ENCODE measurements around the gene FLVCR1. TPM values are rescaled to one million over a fixed set of nuclear protein-coding genes. Genes with fewer than 3 reads are reported as not detected.

FLVCR1 gene
- total and polyA plus RNA-seq, 4 experiments from 2014 or later = 1.5 to 12.7 (median 6.9) TPM

GRCh38 chr1:212938846-212939245 is 80.8 kb downstream of the FLVCR1 start:
- Histone ChIP-seq H3K27ac (ENCODE audit: low read depth, low read length) (no peak overlapping the region), H3K4me1 (ENCODE audit: insufficient read depth, low read length) (no peaks in the 10 kb centered on the region), H3K27me3 (ENCODE audit: insufficient read depth, low read length) (no peaks in the 10 kb centered on the region), H3K4me3 (ENCODE audit: low read length in 2 of 2) (no peak overlapping the region), H3K36me3 (ENCODE audit: insufficient read depth, low read length) (no peaks in the 10 kb centered on the region), H3K9me3 (ENCODE audit: control insufficient read depth in 1 of 2, low read length in 2 of 2) (no peaks in the 10 kb centered on the region)
- no peak overlapping the region for H3K4me3 Mint-ChIP-seq
- peaks cover 0 to 6% of the 10 kb centered on the region in 2 donors for H3K27me3 Mint-ChIP-seq
- H3K9me3 Mint-ChIP-seq = peaks cover 0 to 17% (median 11%) of the 10 kb centered on the region in 8 donors
- H3K36me3 Mint-ChIP-seq = no peaks in the 10 kb centered on the region
- ChIA-PET POLR2A (ENCODE audit: partially characterized antibody) (no interaction called here), CTCF (ENCODE audit: partially characterized antibody) (interaction anchor here (1.1 kb wide), 1 partner anchor 12 kb away, joined by 3 read pairs; the partner anchor contains the start of gene VASH2)
- intact Hi-C loops (cut with micrococcal nuclease) = no loop called here
- no peak overlapping the region for H3K27ac Mint-ChIP-seq
- H3K4me1 Mint-ChIP-seq = peaks cover 0 to 1% (median 0%) of the 10 kb centered on the region in 4 donors
- no peak for DNase-seq

- Mint-ChIP-seq H3K27ac (no peak overlapping the region), H3K4me1 (peaks cover 0 to 1% (median 0%) of the 10 kb centered on the region in 4 donors), H3K4me3 (no peak overlapping the region), H3K9me3 (peaks cover 0 to 17% (median 11%) of the 10 kb centered on the region in 8 donors), H3K36me3 (no peaks in the 10 kb centered on the region), H3K27me3 (peaks cover 2 to 6% of the 10 kb centered on the region in 2 donors)
- DNase-seq = no peak
- Histone ChIP-seq H3K4me1 (ENCODE audit: insufficient read depth, low read length) (no peaks in the 10 kb centered on the region), H3K27ac (ENCODE audit: low read depth, low read length) (no peak overlapping the region), H3K36me3 (ENCODE audit: insufficient read depth, low read length) (no peaks in the 10 kb centered on the region), H3K9me3 (ENCODE audit: control insufficient read depth in 1 of 2, low read length in 2 of 2) (no peaks in the 10 kb centered on the region), H3K27me3 (ENCODE audit: insufficient read depth, low read length) (no peaks in the 10 kb centered on the region), H3K4me3 (ENCODE audit: low read length in 2 of 2) (no peak overlapping the region)
- CTCF ChIA-PET (ENCODE audit: partially characterized antibody) = no interaction called here
- intact Hi-C loops (cut with micrococcal nuclease) = no loop called here
- POLR2A ChIA-PET (ENCODE audit: partially characterized antibody) = no interaction called here
These were observed 83.4 kb downstream of the FLVCR1 start for GRCh38 chr1:212941452-212941851.

GRCh38 chr1:212942679-212943392 is 84.8 kb downstream of the FLVCR1 start:
- Histone ChIP-seq H3K36me3 (ENCODE audit: insufficient read depth, low read length) (no peaks in the 10 kb centered on the region), H3K27me3 (ENCODE audit: insufficient read depth, low read length) (no peaks in the 10 kb centered on the region), H3K4me1 (ENCODE audit: insufficient read depth, low read length) (no peaks in the 10 kb centered on the region), H3K4me3 (ENCODE audit: low read length in 2 of 2) (no peak overlapping the region), H3K9me3 (ENCODE audit: control insufficient read depth in 1 of 2, low read length in 2 of 2) (no peaks in the 10 kb centered on the region), H3K27ac (ENCODE audit: low read depth, low read length) (no peak overlapping the region)
- intact Hi-C loops (cut with micrococcal nuclease) = no loop called here
- Mint-ChIP-seq H3K27me3 (peaks cover 2 to 6% of the 10 kb centered on the region in 2 donors), H3K4me1 (peaks cover 0 to 1% (median 0%) of the 10 kb centered on the region in 4 donors), H3K36me3 (no peaks in the 10 kb centered on the region), H3K27ac (no peak overlapping the region), H3K4me3 (no peak overlapping the region), H3K9me3 (peaks cover 0 to 17% (median 11%) of the 10 kb centered on the region in 8 donors)
- no peak for DNase-seq
- POLR2A ChIA-PET (ENCODE audit: partially characterized antibody) = no interaction called here
- CTCF ChIA-PET (ENCODE audit: partially characterized antibody) = no interaction called here

GRCh38 chr1:212943393-212943710 is 85.3 kb downstream of the FLVCR1 start:
- Mint-ChIP-seq H3K4me1 (no peaks in the 10 kb centered on the region), H3K27ac (no peak overlapping the region), H3K4me3 (no peak overlapping the region), H3K27me3 (peaks cover 2 to 4% of the 10 kb centered on the region in 2 donors), H3K9me3 (peaks cover 0 to 20% (median 11%) of the 10 kb centered on the region in 8 donors), H3K36me3 (no peaks in the 10 kb centered on the region)
- ChIA-PET CTCF (ENCODE audit: partially characterized antibody) (no interaction called here), POLR2A (ENCODE audit: partially characterized antibody) (no interaction called here)
- H3K9me3 ChIP-seq (ENCODE audit: control insufficient read depth in 1 of 2, low read length in 2 of 2) = no peaks in the 10 kb centered on the region
- H3K36me3 ChIP-seq (ENCODE audit: insufficient read depth, low read length) = no peaks in the 10 kb centered on the region
- H3K4me3 ChIP-seq (ENCODE audit: low read length in 2 of 2) = no peak overlapping the region
- H3K27me3 ChIP-seq (ENCODE audit: insufficient read depth, low read length) = no peaks in the 10 kb centered on the region
- intact Hi-C loops (cut with micrococcal nuclease) = no loop called here
- DNase-seq = no peak
- no peak overlapping the region for H3K27ac ChIP-seq (ENCODE audit: low read depth, low read length)
- no peaks in the 10 kb centered on the region for H3K4me1 ChIP-seq (ENCODE audit: insufficient read depth, low read length)

GRCh38 chr1:212944229-212944901 is 86.3 kb downstream of the FLVCR1 start:
- DNase-seq = no peak
- Histone ChIP-seq H3K27ac (ENCODE audit: low read depth, low read length) (no peak overlapping the region), H3K36me3 (ENCODE audit: insufficient read depth, low read length) (no peaks in the 10 kb centered on the region), H3K4me3 (ENCODE audit: low read length in 2 of 2) (no peak overlapping the region), H3K9me3 (ENCODE audit: control insufficient read depth in 1 of 2, low read length in 2 of 2) (no peaks in the 10 kb centered on the region), H3K4me1 (ENCODE audit: insufficient read depth, low read length) (no peaks in the 10 kb centered on the region), H3K27me3 (ENCODE audit: insufficient read depth, low read length) (no peaks in the 10 kb centered on the region)
- Mint-ChIP-seq H3K27ac (no peak overlapping the region), H3K36me3 (no peaks in the 10 kb centered on the region), H3K27me3 (peaks cover 5 to 7% of the 10 kb centered on the region in 2 donors), H3K4me3 (no peak overlapping the region), H3K9me3 (peaks cover 0 to 25% (median 11%) of the 10 kb centered on the region in 8 donors), H3K4me1 (no peaks in the 10 kb centered on the region)
- CTCF ChIA-PET (ENCODE audit: partially characterized antibody) = no interaction called here
- POLR2A ChIA-PET (ENCODE audit: partially characterized antibody) = no interaction called here
- intact Hi-C loops (cut with micrococcal nuclease) = no loop called here

GRCh38 chr1:212945056-212945455 is 87.0 kb downstream of the FLVCR1 start:
- H3K9me3 ChIP-seq (ENCODE audit: control insufficient read depth in 1 of 2, low read length in 2 of 2) = no peaks in the 10 kb centered on the region
- POLR2A ChIA-PET (ENCODE audit: partially characterized antibody) = no interaction called here
- H3K4me1 ChIP-seq (ENCODE audit: insufficient read depth, low read length) = peaks cover 2% of the 10 kb centered on the region
- peaks cover 0 to under 1% (median under 1%) of the 10 kb centered on the region in 4 donors for H3K4me1 Mint-ChIP-seq
- intact Hi-C loops (cut with micrococcal nuclease) = no loop called here
- no peaks in the 10 kb centered on the region for H3K36me3 Mint-ChIP-seq
- H3K27me3 Mint-ChIP-seq = peaks cover 6 to 10% of the 10 kb centered on the region in 2 donors
- H3K36me3 ChIP-seq (ENCODE audit: insufficient read depth, low read length) = no peaks in the 10 kb centered on the region
- H3K27ac ChIP-seq (ENCODE audit: low read depth, low read length) = no peak overlapping the region
- DNase-seq = no peak
- H3K9me3 Mint-ChIP-seq = peaks cover 0 to 24% (median 9%) of the 10 kb centered on the region in 8 donors
- H3K27ac Mint-ChIP-seq = no peak overlapping the region
- CTCF ChIA-PET (ENCODE audit: partially characterized antibody) = no interaction called here
- H3K4me3 ChIP-seq (ENCODE audit: low read length in 2 of 2) = no peak overlapping the region
- no peak overlapping the region for H3K4me3 Mint-ChIP-seq
- H3K27me3 ChIP-seq (ENCODE audit: insufficient read depth, low read length) = no peaks in the 10 kb centered on the region

GRCh38 chr1:212945463-212946160 is 87.5 kb downstream of the FLVCR1 start:
- intact Hi-C loops (cut with micrococcal nuclease) = no loop called here
- ChIA-PET POLR2A (ENCODE audit: partially characterized antibody) (no interaction called here), CTCF (ENCODE audit: partially characterized antibody) (no interaction called here)
- Histone ChIP-seq H3K27me3 (ENCODE audit: insufficient read depth, low read length) (no peaks in the 10 kb centered on the region), H3K27ac (ENCODE audit: low read depth, low read length) (no peak overlapping the region), H3K4me1 (ENCODE audit: insufficient read depth, low read length) (peaks cover 5% of the 10 kb centered on the region), H3K9me3 (ENCODE audit: control insufficient read depth in 1 of 2, low read length in 2 of 2) (no peaks in the 10 kb centered on the region), H3K4me3 (ENCODE audit: low read length in 2 of 2) (no peak overlapping the region), H3K36me3 (ENCODE audit: insufficient read depth, low read length) (no peaks in the 10 kb centered on the region)
- H3K4me3 Mint-ChIP-seq = no peak overlapping the region
- no peak overlapping the region for H3K27ac Mint-ChIP-seq
- peaks cover 6 to 14% of the 10 kb centered on the region in 2 donors for H3K27me3 Mint-ChIP-seq
- no peak for DNase-seq
- no peaks in the 10 kb centered on the region for H3K36me3 Mint-ChIP-seq
- H3K4me1 Mint-ChIP-seq = peaks cover 0 to 4% (median 2%) of the 10 kb centered on the region in 4 donors
- H3K9me3 Mint-ChIP-seq = peaks cover 0 to 19% (median 5%) of the 10 kb centered on the region in 8 donors

All from CD4-positive, alpha-beta memory T cell (primary cell).